ENCODE measurements around the gene TNNT3. TPM values are rescaled to one million over a fixed set of nuclear protein-coding genes. Genes with fewer than 3 reads are reported as not detected.

TNNT3 gene
- total RNA-seq, 1 donor = 5.1 TPM

- no peaks in the 10 kb centered on the region for H3K4me1 ChIP-seq (ENCODE audit: insufficient read depth, low read length)
- peaks cover 4% of the 10 kb centered on the region for H3K27me3 ChIP-seq (ENCODE audit: insufficient read depth, low read length)
- H3K9me3 ChIP-seq (ENCODE audit: low read depth, low read length) = no peaks in the 10 kb centered on the region
- H3K4me3 ChIP-seq (ENCODE audit: low read length) = no peak overlapping the region
These were observed 10.9 kb downstream of the TNNT3 start for GRCh38 chr11:1930462-1930830.

DNA sequence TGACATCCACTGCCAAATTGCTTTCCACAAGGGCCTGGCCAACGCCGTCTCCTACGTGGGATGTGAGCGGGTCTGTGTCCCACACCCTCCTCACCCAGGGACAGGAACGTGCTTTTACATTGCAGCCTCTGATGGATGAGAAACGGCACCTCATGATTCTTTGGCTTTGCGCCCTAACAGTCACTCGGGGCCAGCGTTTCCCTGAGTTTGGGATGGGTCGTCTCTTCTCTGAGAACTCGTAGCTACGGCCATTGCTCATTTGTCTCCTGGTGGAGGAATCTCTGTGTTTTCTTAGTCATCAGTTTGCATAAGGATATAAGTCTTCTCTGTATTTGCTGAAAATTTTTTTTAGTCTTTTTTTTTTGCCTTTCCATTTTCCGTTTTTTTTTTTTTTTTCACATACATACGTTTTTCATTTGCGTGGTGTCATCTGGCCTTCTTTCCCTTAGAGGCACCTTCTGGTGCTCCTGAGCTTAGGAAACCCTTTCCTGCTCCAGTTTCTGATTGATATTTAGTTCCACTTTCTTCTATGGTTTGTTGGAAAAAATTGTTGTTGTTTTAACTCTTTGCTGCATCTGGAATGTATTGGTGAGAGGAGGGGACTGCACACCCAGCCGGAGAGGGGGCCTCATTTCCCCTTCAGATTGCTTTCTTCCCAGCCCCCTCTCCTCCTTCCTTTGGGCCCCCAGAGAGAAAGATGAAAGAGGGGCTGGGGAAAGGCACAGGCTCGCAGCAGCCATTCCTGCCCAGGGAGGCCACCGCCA is 12.0 kb downstream of the TNNT3 start:
- Histone ChIP-seq H3K27me3 (ENCODE audit: insufficient read depth, low read length) (peaks cover 4% of the 10 kb centered on the region), H3K9me3 (ENCODE audit: low read depth, low read length) (no peaks in the 10 kb centered on the region), H3K4me1 (ENCODE audit: insufficient read depth, low read length) (no peaks in the 10 kb centered on the region), H3K4me3 (ENCODE audit: low read length) (no peak overlapping the region)

DNA sequence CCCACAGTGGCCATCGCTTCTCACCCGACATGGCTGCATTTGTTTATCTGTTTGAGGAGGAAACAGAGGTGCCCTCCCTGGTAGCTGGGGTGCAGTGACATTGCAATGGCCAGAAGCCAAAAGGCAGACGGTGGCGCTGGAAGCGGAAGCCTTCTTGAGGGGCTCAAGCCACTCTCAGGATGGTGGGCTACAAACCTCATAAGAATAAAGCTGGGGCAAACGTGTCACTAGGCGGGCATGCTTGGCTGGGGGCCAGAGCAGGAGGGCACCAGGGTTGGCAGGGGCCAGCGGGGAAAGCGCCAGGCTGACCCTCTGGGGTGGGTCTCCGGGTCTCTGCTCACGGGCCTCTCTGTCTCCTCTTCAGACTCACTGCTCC is 12.6 kb downstream of the TNNT3 start:
- H3K4me3 ChIP-seq (ENCODE audit: low read length) = no peak overlapping the region
- no peaks in the 10 kb centered on the region for H3K4me1 ChIP-seq (ENCODE audit: insufficient read depth, low read length)
- H3K27me3 ChIP-seq (ENCODE audit: insufficient read depth, low read length) = peaks cover 4% of the 10 kb centered on the region
- H3K9me3 ChIP-seq (ENCODE audit: low read depth, low read length) = no peaks in the 10 kb centered on the region

DNA sequence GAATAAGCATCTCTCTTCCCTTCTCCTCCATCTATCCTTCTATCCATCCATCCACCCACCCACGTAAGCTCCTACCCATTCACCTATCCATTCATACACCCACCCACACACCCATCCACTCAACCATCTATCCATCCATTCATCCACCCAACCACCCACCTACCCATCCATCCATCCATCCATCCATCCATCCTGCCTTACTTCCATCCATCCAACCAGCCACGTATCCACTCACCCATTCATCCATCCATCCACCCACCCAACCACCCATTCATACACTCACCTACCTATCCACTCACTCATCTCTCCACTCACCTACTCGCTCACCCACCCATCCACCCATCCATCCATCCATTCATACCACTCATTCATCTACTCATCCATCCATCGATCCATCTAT is 13.2 kb downstream of the TNNT3 start:
- no peaks in the 10 kb centered on the region for H3K9me3 ChIP-seq (ENCODE audit: low read depth, low read length)
- no peaks in the 10 kb centered on the region for H3K4me1 ChIP-seq (ENCODE audit: insufficient read depth, low read length)
- no peak overlapping the region for H3K4me3 ChIP-seq (ENCODE audit: low read length)
- peaks cover 4% of the 10 kb centered on the region for H3K27me3 ChIP-seq (ENCODE audit: insufficient read depth, low read length)

DNA sequence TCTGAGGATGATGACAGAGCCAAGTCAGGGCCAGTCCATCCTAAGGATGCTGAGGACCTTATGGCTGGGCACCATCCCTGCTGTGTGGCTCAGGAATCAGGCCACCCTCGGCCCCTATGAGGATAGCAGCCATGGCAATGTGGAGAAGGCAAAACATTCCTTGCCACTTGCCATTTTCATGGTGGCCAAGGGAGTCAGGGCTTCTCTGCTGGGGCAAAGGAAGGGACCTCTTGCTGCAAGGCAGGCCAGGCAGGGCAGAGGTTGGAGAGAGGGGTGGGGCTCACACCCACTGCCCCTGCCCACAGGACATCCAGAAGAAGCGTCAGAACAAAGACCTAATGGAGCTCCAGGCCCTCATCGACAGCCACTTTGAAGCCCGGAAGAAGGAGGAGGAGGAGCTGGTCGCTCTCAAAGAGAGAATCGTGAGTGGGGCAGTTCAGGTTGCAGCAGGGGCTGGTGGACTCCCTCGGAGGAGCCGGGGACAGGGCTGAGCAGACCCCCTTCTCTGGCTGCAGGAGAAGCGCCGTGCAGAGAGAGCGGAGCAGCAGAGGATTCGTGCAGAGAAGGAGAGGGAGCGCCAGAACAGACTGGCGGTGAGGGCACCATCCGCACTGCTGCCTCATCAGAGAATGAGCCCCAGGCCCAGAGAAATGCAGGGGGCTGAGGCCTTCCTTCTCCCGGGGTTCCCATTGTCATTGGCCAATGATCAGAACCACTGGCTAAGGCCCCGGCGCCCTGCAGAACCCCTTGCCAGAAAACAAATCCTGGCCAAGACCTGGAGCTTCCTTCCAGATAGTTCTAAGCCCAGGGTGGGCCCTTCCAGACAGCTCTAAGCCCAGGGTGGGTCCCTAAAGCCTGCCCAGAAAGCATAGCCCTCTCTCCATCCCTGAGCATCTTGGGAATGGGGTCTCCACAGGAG is 14.2 kb downstream of the TNNT3 start:
- Histone ChIP-seq H3K9me3 (ENCODE audit: low read depth, low read length) (no peaks in the 10 kb centered on the region), H3K4me3 (ENCODE audit: low read length) (no peak overlapping the region), H3K4me1 (ENCODE audit: insufficient read depth, low read length) (no peaks in the 10 kb centered on the region), H3K27me3 (ENCODE audit: insufficient read depth, low read length) (peaks cover 4% of the 10 kb centered on the region)

DNA sequence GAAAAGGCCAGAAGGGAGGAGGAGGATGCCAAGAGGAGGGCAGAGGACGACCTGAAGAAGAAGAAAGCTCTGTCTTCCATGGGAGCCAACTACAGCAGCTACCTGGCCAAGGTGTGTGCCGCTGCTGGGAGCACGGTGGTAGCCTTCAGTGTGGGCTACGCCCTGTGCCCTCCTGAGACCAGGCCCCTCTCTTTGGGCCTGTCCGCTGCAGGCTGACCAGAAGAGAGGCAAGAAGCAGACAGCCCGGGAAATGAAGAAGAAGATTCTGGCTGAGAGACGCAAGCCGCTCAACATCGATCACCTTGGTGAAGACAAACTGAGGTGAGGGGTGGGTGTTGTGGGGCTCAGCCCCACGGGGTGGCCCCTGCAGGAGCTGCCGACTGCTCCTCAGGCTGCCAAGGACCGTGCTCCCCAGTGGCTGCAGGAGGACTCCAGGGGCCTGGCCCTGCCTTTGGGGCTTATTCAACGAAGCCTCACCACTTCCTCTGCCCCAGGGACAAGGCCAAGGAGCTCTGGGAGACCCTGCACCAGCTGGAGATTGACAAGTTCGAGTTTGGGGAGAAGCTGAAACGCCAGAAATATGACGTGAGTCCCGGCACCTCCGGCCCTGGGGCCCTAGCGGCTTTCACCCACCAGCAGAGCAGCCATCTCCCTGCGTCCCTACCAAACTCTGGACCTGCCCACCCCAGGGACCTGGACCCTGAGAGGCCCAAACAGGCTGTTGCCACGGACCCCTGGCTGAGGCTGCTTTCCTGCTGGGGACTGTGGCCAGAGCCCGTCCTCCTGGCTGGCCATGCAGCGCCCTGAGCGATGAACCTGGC is 15.0 kb downstream of the TNNT3 start:
- no peaks in the 10 kb centered on the region for H3K9me3 ChIP-seq (ENCODE audit: low read depth, low read length)
- H3K27me3 ChIP-seq (ENCODE audit: insufficient read depth, low read length) = peaks cover 4% of the 10 kb centered on the region
- no peaks in the 10 kb centered on the region for H3K4me1 ChIP-seq (ENCODE audit: insufficient read depth, low read length)
- no peak overlapping the region for H3K4me3 ChIP-seq (ENCODE audit: low read length)

DNA sequence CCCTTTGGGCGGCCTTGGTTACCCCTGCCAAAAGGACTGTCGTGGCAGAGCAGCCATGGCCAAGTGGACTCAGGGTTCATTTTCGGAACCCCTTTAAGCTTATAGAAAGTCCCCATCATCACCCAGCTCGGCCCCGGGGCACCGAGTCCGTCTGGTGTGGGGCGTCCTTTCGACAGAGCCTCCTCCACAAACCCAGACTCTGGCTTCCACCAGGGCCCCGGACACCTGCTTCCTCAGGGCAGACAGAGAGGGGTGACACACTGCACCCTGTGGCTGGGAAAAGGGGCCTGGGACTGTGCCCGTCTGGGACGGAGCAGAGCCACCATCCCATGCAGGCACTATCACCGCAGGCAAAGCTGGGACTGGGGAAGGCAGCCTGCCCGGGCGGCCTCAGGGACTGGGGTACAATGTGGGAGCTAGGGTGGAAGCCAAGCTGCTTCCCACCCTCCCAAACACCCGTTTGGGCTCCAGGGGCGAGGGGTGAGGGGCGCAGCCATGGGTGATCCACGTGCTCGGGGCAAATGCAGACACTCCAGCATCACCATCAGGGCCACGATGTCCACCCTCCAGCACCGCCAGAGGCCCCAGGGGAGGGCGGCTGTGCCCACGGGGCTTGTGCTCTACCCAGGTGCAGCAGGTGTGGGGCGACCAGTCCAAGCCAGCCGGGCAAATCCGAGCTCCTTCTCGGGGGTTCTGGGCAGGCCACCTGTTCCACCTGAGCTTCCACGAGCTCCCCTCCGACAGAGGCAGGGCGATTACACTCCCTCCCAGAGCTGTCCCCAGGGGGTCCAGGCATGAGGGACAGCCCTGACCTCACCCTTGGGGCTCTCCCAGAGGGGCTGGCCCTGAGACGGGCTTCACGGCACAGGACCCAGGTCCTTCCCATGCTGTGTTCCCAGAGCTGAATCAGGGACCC is 15.9 kb downstream of the TNNT3 start:
- H3K27me3 ChIP-seq (ENCODE audit: insufficient read depth, low read length) = peaks cover 4% of the 10 kb centered on the region
- no peak overlapping the region for H3K4me3 ChIP-seq (ENCODE audit: low read length)
- H3K4me1 ChIP-seq (ENCODE audit: insufficient read depth, low read length) = no peaks in the 10 kb centered on the region
- H3K9me3 ChIP-seq (ENCODE audit: low read depth, low read length) = no peaks in the 10 kb centered on the region

DNA sequence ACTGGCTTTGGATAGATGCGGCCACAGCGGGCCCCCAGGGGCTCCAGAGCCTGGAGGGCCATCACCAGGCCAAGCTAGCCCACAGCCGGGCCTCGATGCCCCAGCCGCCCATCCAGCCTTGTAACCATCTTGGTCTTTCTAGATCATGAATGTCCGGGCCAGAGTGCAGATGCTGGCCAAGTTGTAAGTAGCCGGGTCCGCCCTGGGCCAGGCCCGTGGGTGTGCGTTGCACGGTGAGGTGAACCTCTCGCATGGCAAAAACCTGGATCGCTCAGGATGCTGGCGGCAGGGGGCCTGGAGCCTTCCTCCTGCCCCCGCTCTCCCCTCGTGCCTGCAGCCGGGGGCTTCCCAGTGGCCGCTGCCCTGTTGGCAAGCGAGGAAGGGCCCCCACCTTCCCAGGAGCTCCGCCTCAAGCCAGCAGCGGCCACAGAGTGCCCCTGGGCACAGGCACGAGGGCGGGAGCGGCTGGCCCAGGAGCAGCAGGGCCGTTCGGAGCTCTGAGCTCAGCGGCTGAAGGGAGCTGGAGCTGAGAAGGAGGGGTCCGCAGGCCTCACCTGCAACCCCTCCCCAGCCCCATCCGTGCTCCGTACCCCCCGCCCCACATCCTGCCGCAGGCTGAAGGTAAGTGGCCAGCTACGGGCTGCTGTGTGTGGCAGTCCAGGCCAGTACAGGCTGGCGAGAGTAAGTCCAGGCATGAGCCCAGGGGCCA is 16.7 kb downstream of the TNNT3 start:
- H3K9me3 ChIP-seq (ENCODE audit: low read depth, low read length) = no peaks in the 10 kb centered on the region
- peaks cover 4% of the 10 kb centered on the region for H3K27me3 ChIP-seq (ENCODE audit: insufficient read depth, low read length)
- no peak overlapping the region for H3K4me3 ChIP-seq (ENCODE audit: low read length)
- H3K4me1 ChIP-seq (ENCODE audit: insufficient read depth, low read length) = no peaks in the 10 kb centered on the region

DNA sequence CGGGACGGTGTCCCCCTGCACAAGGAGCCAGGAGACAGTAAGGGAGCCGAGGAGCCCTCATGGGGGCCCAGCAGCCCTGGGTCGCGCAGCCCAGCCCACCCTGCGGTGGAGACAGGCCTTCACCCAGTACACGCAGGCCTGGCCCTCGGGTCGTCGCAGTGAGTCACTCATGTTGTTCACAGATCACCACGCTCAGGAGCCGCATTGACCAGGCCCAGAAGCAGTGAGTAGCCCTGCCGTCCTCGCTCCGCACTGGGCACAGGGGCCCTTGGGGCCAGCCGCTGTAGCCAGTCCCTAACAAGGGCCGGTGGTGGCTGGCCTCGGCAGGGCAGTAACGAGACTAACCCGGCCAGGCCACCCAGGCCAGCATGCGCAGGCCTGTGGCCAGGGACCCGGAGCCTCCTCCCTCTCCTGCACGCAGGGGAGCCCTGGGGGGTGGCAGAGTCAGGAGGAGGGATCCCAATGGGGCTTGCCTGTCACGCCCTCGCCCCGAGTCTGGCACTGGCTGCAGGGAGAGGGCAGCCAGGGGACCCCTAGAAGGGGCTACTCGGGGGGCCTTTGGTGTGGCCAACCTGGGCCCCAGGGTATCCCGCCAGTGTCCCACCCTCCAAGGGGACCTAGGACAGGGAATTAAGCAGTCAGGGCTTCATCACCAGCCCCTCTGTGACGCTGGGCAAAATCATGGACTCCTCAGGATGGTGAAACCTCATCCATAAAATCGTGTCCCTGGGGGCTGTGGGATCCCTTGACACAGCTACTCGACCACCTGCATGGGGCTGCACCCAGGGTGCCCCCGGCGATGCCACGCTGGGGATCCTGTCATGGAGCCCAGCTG is 17.5 kb downstream of the TNNT3 start:
- no peaks in the 10 kb centered on the region for H3K27me3 ChIP-seq (ENCODE audit: insufficient read depth, low read length)
- no peak overlapping the region for H3K4me3 ChIP-seq (ENCODE audit: low read length)
- H3K9me3 ChIP-seq (ENCODE audit: low read depth, low read length) = no peaks in the 10 kb centered on the region
- H3K4me1 ChIP-seq (ENCODE audit: insufficient read depth, low read length) = no peaks in the 10 kb centered on the region

GRCh38 chr11:1937616-1938342 is 18.3 kb downstream of the TNNT3 start:
- H3K27me3 ChIP-seq (ENCODE audit: insufficient read depth, low read length) = no peaks in the 10 kb centered on the region
- H3K4me1 ChIP-seq (ENCODE audit: insufficient read depth, low read length) = no peaks in the 10 kb centered on the region
- no peak overlapping the region for H3K4me3 ChIP-seq (ENCODE audit: low read length)
- no peaks in the 10 kb centered on the region for H3K9me3 ChIP-seq (ENCODE audit: low read depth, low read length)

GRCh38 chr11:1938343-1939005 is 19.0 kb downstream of the TNNT3 start:
- Histone ChIP-seq H3K9me3 (ENCODE audit: low read depth, low read length) (no peaks in the 10 kb centered on the region), H3K4me1 (ENCODE audit: insufficient read depth, low read length) (no peaks in the 10 kb centered on the region)

GRCh38 chr11:1939006-1939625 is 19.6 kb downstream of the TNNT3 start:
- H3K4me1 ChIP-seq (ENCODE audit: insufficient read depth, low read length) = no peaks in the 10 kb centered on the region
- H3K9me3 ChIP-seq (ENCODE audit: low read depth, low read length) = no peaks in the 10 kb centered on the region
- H3K4me3 ChIP-seq (ENCODE audit: low read length) = no peak overlapping the region
- no peaks in the 10 kb centered on the region for H3K27me3 ChIP-seq (ENCODE audit: insufficient read depth, low read length)

More at GRCh38 chr11:1938343-1939005, 19.0 kb downstream of the TNNT3 start:
- H3K27me3 ChIP-seq (ENCODE audit: insufficient read depth, low read length) = no peaks in the 10 kb centered on the region
- H3K4me3 ChIP-seq (ENCODE audit: low read length) = no peak overlapping the region
